OCI-LY7 (cell line): ENCODE measurements around the gene C1QL1.

Experiments
- CTCF ChIP-seq: fragments of 200-600 bp; sonication (generic); conservative IDR thresholded peaks from 2 replicates; pipeline ENCODE4 v1.5.1; 2014; ENCODE audit warnings: mild to moderate bottlenecking, antibody characterized with exemption, low read length, moderate library complexity, mixed read lengths
- EZH2phosphoT487 ChIP-seq: fragments of 200-600 bp; sonication (generic); IDR thresholded peaks from 2 replicates; pipeline ENCODE4 v1.6.1; 2018; ENCODE audit warnings: low read depth, borderline replicate concordance, mild to moderate bottlenecking, mixed run types, antibody characterized with exemption, low read length, moderate library complexity, mixed read lengths

- TF ChIP-seq CTCF (no peak), EZH2phosphoT487 (no peak)
Measured at GRCh38 chr17:44976206-44976605, 8.1 kb upstream of the C1QL1 start.
